SU-DHL-6 (cell line): Measurements from ENCODE around the gene MRPL27.

Source experiments
- H2AFZ ChIP-seq: fragments of 200-600 bp; sonication (generic); 2 replicates; pipeline ENCODE4 v1.6.1; 2014; ENCODE audit warnings: low read depth, mild to moderate bottlenecking, moderate library complexity, mixed read lengths, antibody characterized with exemption, low read length; ENCODE audit not compliant: severe bottlenecking
- H3F3A ChIP-seq: fragments of 200-600 bp; shearing (Covaris generic); 2 replicates; pipeline ENCODE4 v1.6.0; 2016; ENCODE audit warnings: antibody characterized with exemption, mild to moderate bottlenecking; ENCODE audit not compliant: insufficient read depth
- H3K27ac ChIP-seq: fragments of 200-600 bp; sonication (generic); 2 replicates; pipeline ENCODE4 v1.5.1; 2016; ENCODE audit warnings: low read depth, mild to moderate bottlenecking, low read length, moderate library complexity, mixed read lengths
- H3K27me3 ChIP-seq: fragments of 200-600 bp; sonication (generic), shearing (Covaris generic); 2 replicates; pipeline ENCODE4 v1.6.0; 2014; ENCODE audit warnings: mild to moderate bottlenecking, low read length
- H3K36me3 ChIP-seq: fragments of 200-600 bp; sonication (generic); 2 replicates; pipeline ENCODE4 v1.6.1; 2014; ENCODE audit warnings: mild to moderate bottlenecking, low read length, mixed read lengths
- H3K4me2 ChIP-seq: fragments of 300-600, 200-600 bp; shearing (Covaris generic), sonication (generic); 2 replicates; pipeline ENCODE4 v1.6.0; 2014; ENCODE audit warnings: low read length, low read depth, mild to moderate bottlenecking; ENCODE audit not compliant: poor library complexity, severe bottlenecking
- H3K4me3 ChIP-seq: fragments of 200-600 bp; sonication (generic); 2 replicates; pipeline ENCODE4 v1.5.1; 2014; ENCODE audit warnings: antibody characterized with exemption, low read length, mild to moderate bottlenecking, mixed read lengths; ENCODE audit not compliant: insufficient read depth, poor library complexity, severe bottlenecking
- H3K79me2 ChIP-seq: fragments of 200-600 bp; sonication (generic); 2 replicates; pipeline ENCODE4 v1.6.1; 2014; ENCODE audit warnings: mild to moderate bottlenecking, low read length, moderate library complexity; ENCODE audit not compliant: insufficient read depth
- H3K9ac ChIP-seq: fragments of 200-600 bp; sonication (generic); 2 replicates; pipeline ENCODE4 v1.7.0; 2014; ENCODE audit warnings: mild to moderate bottlenecking, low read length
- H3K9me2 ChIP-seq: fragments of 200-600 bp; sonication (generic); replicated peaks from 2 replicates; pipeline ENCODE4 v1.6.1; 2014; ENCODE audit warnings: low read length; ENCODE audit not compliant: insufficient read depth
- H3K9me3 ChIP-seq: fragments of 200-600 bp; sonication (generic); 2 replicates; pipeline ENCODE4 v1.6.1; 2014; ENCODE audit warnings: low read length, mixed read lengths; ENCODE audit not compliant: insufficient read depth
- H4K20me1 ChIP-seq: fragments of 200-600 bp; sonication (generic); 2 replicates; pipeline ENCODE4 v1.6.1; 2014; ENCODE audit warnings: low read depth, mild to moderate bottlenecking, antibody characterized with exemption, low read length, moderate library complexity, mixed read lengths
- EZH2phosphoT487 ChIP-seq: fragments of 200-600 bp; sonication (generic), shearing (Covaris generic); conservative IDR thresholded peaks from 2 replicates; pipeline ENCODE4 v1.6.1; 2018; ENCODE audit warnings: mild to moderate bottlenecking, antibody characterized with exemption, low read length, moderate library complexity, mixed read lengths
- TF ChIP-seq, protein P1 (sequence below): fragments of 200-600 bp; sonication (generic); IDR thresholded peaks from one replicate; pipeline ENCODE4 v1.5.1; 2017; ENCODE audit warnings: antibody characterized with exemption, mild to moderate bottlenecking, low read length, moderate library complexity; ENCODE audit not compliant: insufficient read depth, poor library complexity, severe bottlenecking

The MRPL27 gene

DNA sequence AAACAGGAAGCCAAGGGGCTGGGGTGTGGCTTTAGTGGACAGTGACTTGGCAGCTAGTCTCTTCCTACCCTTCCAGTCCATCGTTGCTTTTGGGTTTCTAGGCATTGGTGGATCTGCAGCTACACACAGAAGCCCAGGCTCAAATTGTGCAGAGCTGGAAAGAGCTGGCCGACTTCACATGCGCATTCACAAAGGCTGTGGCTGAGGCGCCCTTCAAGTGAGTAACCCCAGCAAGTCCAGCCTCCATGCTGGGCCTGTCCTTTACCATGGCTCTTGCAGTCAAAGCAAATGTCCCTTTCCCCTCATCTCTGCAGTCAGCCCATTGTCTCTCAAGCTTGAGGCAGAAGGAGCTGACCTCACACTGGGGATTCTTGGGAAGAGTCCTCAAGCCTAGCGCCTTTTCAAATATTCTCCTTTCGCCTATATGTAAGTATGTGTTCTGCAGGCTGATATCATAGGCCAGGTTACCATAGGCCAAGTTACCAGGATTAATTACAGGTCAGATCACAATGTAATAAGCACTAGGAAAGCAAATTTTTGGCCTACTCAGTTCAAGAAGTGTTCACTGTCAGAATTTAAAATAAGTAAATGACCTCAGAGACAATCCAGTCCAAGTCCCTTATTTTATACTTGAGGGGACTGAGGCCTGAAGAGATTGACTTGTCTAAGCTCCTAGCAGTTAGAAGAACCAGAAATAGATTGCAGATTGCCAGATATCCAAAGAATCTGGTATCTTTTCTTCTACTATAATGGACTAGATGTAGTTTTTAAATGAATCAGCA is 6.6 kb upstream of the MRPL27 start:
- H4K20me1 ChIP-seq: no peaks in the 10 kb centered on the region
- H3K79me2 ChIP-seq: no peaks in the 10 kb centered on the region
- H2AFZ ChIP-seq: no peak overlapping the region
- no peak overlapping the region for H3K9ac ChIP-seq
- peaks cover 8% of the 10 kb centered on the region; the same call in 1 of the 2 replicates for H3F3A ChIP-seq
- H3K36me3 ChIP-seq: peaks cover 10% of the 10 kb centered on the region; the same call in 1 of the 2 replicates
- no peak overlapping the region for H3K4me2 ChIP-seq
- no peaks in the 10 kb centered on the region for H3K27me3 ChIP-seq
- no peaks in the 10 kb centered on the region for H3K9me3 ChIP-seq
- H3K4me3 ChIP-seq: no peak overlapping the region
- H3K9me2 ChIP-seq: no peaks in the 10 kb centered on the region
- TF ChIP-seq EZH2phosphoT487: no peak
- TF ChIP-seq, protein P1, sequence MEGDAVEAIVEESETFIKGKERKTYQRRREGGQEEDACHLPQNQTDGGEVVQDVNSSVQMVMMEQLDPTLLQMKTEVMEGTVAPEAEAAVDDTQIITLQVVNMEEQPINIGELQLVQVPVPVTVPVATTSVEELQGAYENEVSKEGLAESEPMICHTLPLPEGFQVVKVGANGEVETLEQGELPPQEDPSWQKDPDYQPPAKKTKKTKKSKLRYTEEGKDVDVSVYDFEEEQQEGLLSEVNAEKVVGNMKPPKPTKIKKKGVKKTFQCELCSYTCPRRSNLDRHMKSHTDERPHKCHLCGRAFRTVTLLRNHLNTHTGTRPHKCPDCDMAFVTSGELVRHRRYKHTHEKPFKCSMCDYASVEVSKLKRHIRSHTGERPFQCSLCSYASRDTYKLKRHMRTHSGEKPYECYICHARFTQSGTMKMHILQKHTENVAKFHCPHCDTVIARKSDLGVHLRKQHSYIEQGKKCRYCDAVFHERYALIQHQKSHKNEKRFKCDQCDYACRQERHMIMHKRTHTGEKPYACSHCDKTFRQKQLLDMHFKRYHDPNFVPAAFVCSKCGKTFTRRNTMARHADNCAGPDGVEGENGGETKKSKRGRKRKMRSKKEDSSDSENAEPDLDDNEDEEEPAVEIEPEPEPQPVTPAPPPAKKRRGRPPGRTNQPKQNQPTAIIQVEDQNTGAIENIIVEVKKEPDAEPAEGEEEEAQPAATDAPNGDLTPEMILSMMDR: no peak
- no peak overlapping the region for H3K27ac ChIP-seq

DNA sequence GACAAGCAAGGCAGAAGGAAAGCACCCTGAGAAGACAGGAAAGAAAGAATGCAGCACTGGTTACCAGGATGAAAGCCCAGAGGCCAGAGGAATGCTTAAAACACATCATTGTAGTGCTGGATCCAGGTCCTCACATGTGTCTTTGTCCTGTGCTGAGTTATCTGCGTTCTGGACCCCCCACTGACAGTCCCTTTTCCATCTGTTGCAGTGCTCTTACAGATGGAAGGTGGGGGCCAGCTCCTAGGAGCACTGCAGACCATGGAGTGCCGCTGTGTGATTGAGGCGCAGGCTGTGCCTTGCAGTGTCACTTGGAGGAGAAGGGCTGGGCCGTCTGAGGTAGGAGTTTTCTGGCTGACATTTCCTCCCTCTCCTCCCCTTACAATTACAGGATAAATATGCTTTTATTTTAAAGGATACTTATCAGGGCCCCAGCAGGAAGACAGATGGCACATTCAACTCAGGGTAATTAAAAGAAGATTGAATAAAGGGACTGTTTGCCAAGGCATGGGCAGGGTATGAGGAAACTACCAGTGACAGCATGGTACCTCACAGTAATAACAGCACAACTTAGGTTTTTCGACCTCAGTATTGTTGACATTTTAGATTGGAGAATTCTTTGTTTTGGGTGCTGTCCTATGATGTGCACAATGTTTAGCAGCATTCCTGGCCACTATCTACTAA is 3.0 kb upstream of the MRPL27 start:
- no peak overlapping the region for H3K4me2 ChIP-seq
- no peak overlapping the region for H3K9ac ChIP-seq
- no peak overlapping the region for H3K4me3 ChIP-seq
- no peak for TF ChIP-seq EZH2phosphoT487
- TF ChIP-seq, protein P1: no peak
- H3K79me2 ChIP-seq: peaks cover 22% of the 10 kb centered on the region
- no peaks in the 10 kb centered on the region for H4K20me1 ChIP-seq
- H3F3A ChIP-seq: peaks cover 13% of the 10 kb centered on the region; the same call in 1 of the 2 replicates
- 0 out of 2 replicates have a peak, but pooled peaks cover 3% of the 10 kb centered on the region for H3K36me3 ChIP-seq
- no peaks in the 10 kb centered on the region for H3K9me2 ChIP-seq
- no peaks in the 10 kb centered on the region for H3K9me3 ChIP-seq
- H2AFZ ChIP-seq: no peak overlapping the region
- H3K27ac ChIP-seq: no peak overlapping the region
- no peaks in the 10 kb centered on the region for H3K27me3 ChIP-seq

DNA sequence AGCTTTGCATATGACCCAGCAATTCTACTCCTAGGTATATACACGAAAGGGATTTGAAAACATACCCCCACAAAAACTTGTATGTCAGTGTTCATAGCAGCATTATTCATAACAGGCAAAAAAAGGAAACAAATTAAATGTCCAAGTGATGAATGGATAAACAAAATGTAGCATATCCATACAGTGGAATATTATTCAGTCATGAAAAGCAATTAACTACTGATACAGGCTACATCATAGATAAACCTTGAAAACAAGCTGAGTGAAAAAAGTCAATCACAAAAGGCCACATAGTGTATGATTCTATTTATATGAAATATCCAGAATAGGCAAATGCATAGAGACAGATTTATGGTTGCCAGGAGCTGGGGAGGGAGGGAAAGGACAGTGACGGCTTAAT is 721 bp upstream of the MRPL27 start:
- Histone ChIP-seq H3K4me2 (peak overlapping the region; percentile 76), H3F3A (peaks cover 13% of the 10 kb centered on the region; the same call in 1 of the 2 replicates), H2AFZ (peak overlapping the region; percentile 59), H3K9me3 (no peaks in the 10 kb centered on the region), H3K27ac (peak overlapping the region; percentile 76), H3K9ac (peak overlapping the region; percentile 78), H3K4me3 (peak overlapping the region; percentile 64), H3K9me2 (no peaks in the 10 kb centered on the region), H3K27me3 (no peaks in the 10 kb centered on the region), H3K79me2 (peaks cover 35% of the 10 kb centered on the region), H3K36me3 (peaks cover 11% of the 10 kb centered on the region), H4K20me1 (no peaks in the 10 kb centered on the region)
- TF ChIP-seq EZH2phosphoT487: no peak
- TF ChIP-seq, protein P1: no peak
